A549 (cell line): ENCODE data around the gene AOAH. TPM values are rescaled to one million over a fixed set of nuclear protein-coding genes. Genes with fewer than 3 reads are reported as not detected.
A peak's percentile ranks its signal among the peaks of the same experiment; 100 is the strongest.
"Not testable (repeated sequence)": the region's sequence is repeated elsewhere in the genome, so short reads cannot be mapped to it uniquely, and the experiment has no call there.

Source experiments
- ATAC-seq, 2 experiments: fragments of 200-7000 bp in 1 of 2; fragments of >200 bp in 1 of 2; cut with Nextera tagmentation in 1 of 2; cut with Tn5 transposase in 1 of 2; 3 replicates each; pipeline versions ENCODE4 v1.8.0 to v1.9.1; 2018 to 2020; ENCODE audit warnings: mild to moderate bottlenecking in 1 of 2, moderate library complexity in 1 of 2
- CTCF ChIA-PET: fragments of 300-600 bp; sonication (Branson Sonifier 250); formaldehyde crosslinking; extraction: SDS; loops from one replicate; lab custom pipeline; 2021; ENCODE audit warnings: antibody characterized with exemption, inconsistent platforms; lab: Yijun Ruan, JAX
- POLR2A ChIA-PET: fragments of 350-600 bp; formaldehyde crosslinking; extraction: SDS; loops from one replicate; lab custom pipeline; 2021; ENCODE audit warnings: antibody characterized with exemption, inconsistent platforms; lab: Yijun Ruan, JAX
- DNase-seq, 2 experiments: peaks; one replicate each; pipeline versions ENCODE4 v3.0.0 to v3.0.0-alpha.2; 2011 to 2016; ENCODE audit warnings: low read depth in 1 of 2, low spot score in 1 of 2
- FAIRE-seq: peaks from 2 replicates; lab custom pipeline; 2011; peaks lifted over from hg19 to GRCh38; lab: Jason Lieb, UNC
- H3K27ac ChIP-seq, 2 experiments: fragments of >200 bp; sonication (Bioruptor Twin); formaldehyde crosslinking; 3 replicates each; pipeline ENCODE4 v1.5.1; 2016 to 2017
- H3K4me1 ChIP-seq: fragments of >200 bp; sonication (Bioruptor Twin); formaldehyde crosslinking; 3 replicates; pipeline ENCODE4 v1.6.1; 2016
- H3K4me2 ChIP-seq: fragments of >200 bp; sonication (Bioruptor Twin); formaldehyde crosslinking; 3 replicates; pipeline ENCODE4 v1.6.1; 2016
- H3K4me3 ChIP-seq: fragments of >200 bp; sonication (Bioruptor Twin); formaldehyde crosslinking; 3 replicates; pipeline ENCODE4 v1.5.1; 2016
- H3K9me3 ChIP-seq: fragments of >200 bp; sonication (Bioruptor Twin); formaldehyde crosslinking; 3 replicates; pipeline ENCODE4 v1.6.1; 2016
- ATOH8 ChIP-seq: fragments of 250-450 bp; sonication (Bioruptor Pico); IDR thresholded peaks from 2 replicates; pipeline ENCODE4 v1.5.0; 2020; ENCODE audit warnings: low read depth, mild to moderate bottlenecking, moderate library complexity
- BHLHE40 ChIP-seq: IDR thresholded peaks from 2 replicates; pipeline ENCODE4 v1.6.1; 2012; ENCODE audit warnings: low read depth, low read length, inconsistent platforms
- CBX8 ChIP-seq: fragments of 200-600 bp; sonication (generic); IDR thresholded peaks from 2 replicates; pipeline ENCODE4 v1.6.1; 2016
- CEBPB ChIP-seq, 2 experiments: fragments of >200 bp in 1 of 2; sonication (Bioruptor Twin) in 1 of 2; formaldehyde crosslinking in 1 of 2; IDR thresholded peaks; 2 replicates each; pipeline ENCODE4 v1.6.1; 2012 to 2016
- E2F6 ChIP-seq: IDR thresholded peaks from 2 replicates; pipeline ENCODE4 v1.6.1; 2012; ENCODE audit warnings: low read depth, borderline replicate concordance
- FOXS1 ChIP-seq: fragments of 250-450 bp; sonication (Bioruptor Pico); IDR thresholded peaks from 2 replicates; pipeline ENCODE4 v1.5.0; 2020; ENCODE audit warnings: mild to moderate bottlenecking, moderate library complexity
- HES2 ChIP-seq: fragments of >200 bp; sonication (Bioruptor Twin); formaldehyde crosslinking; IDR thresholded peaks from 2 replicates; pipeline ENCODE4 v1.6.1; 2016
- HMGXB4 ChIP-seq: fragments of 250-450 bp; sonication (Bioruptor Pico); IDR thresholded peaks from 2 replicates; pipeline ENCODE4 v1.5.0; 2021; ENCODE audit warnings: mild to moderate bottlenecking, moderate library complexity, borderline replicate concordance
- JUN ChIP-seq, 2 experiments: fragments of >200 bp; sonication (Bioruptor Twin); formaldehyde crosslinking; IDR thresholded peaks; 2 replicates in 1 of 2; 3 replicates in 1 of 2; pipeline ENCODE4 v1.6.1; 2016 to 2017
- MAFK ChIP-seq: fragments of 450-650 bp; IDR thresholded peaks from 2 replicates; pipeline ENCODE4 v1.6.1; 2014; ENCODE audit not compliant: partially characterized antibody
- MAZ ChIP-seq: fragments of 150-350 bp; IDR thresholded peaks from 2 replicates; pipeline ENCODE4 v1.6.1; 2014; ENCODE audit warnings: antibody characterized with exemption, low read depth, low read length, borderline replicate concordance
- MYC ChIP-seq: IDR thresholded peaks from 2 replicates; pipeline ENCODE4 v1.6.1; 2012; ENCODE audit warnings: mild to moderate bottlenecking, inconsistent platforms, low read length, improper control_type of control experiment, borderline replicate concordance
- NPAS2 ChIP-seq: fragments of 250-450 bp; sonication (Bioruptor Pico); IDR thresholded peaks from 2 replicates; pipeline ENCODE4 v1.8.0; 2022; ENCODE audit warnings: mild to moderate bottlenecking, moderate library complexity, borderline replicate concordance
- PBX3 ChIP-seq: IDR thresholded peaks from 2 replicates; pipeline ENCODE4 v1.6.1; 2012
- PHF8 ChIP-seq: fragments of 200-600 bp; sonication (generic); IDR thresholded peaks from 2 replicates; pipeline ENCODE4 v1.6.1; 2016; ENCODE audit warnings: low read depth, mild to moderate bottlenecking, antibody characterized with exemption, moderate library complexity, borderline replicate concordance
- RARB ChIP-seq: fragments of 250-450 bp; sonication (Bioruptor Pico); IDR thresholded peaks from 2 replicates; pipeline ENCODE4 v1.8.0; 2021; ENCODE audit warnings: mild to moderate bottlenecking, moderate library complexity
- RCOR1 ChIP-seq: fragments of 150-350 bp; IDR thresholded peaks from 2 replicates; pipeline ENCODE4 v1.6.1; 2014; ENCODE audit warnings: antibody characterized with exemption, low read length, low read depth
- SMC3 ChIP-seq: fragments of >200 bp; sonication (Bioruptor Twin); formaldehyde crosslinking; IDR thresholded peaks from 3 replicates; pipeline ENCODE4 v1.6.1; 2018; ENCODE audit warnings: inconsistent platforms
- TFCP2L1 ChIP-seq: fragments of 250-450 bp; sonication (Bioruptor Pico); IDR thresholded peaks from 2 replicates; pipeline ENCODE4 v1.5.0; 2021; ENCODE audit warnings: mild to moderate bottlenecking
- USF2 ChIP-seq: fragments of 450-650 bp; IDR thresholded peaks from 2 replicates; pipeline ENCODE4 v1.6.1; 2014; ENCODE audit warnings: antibody characterized with exemption
- ZNF302 ChIP-seq: fragments of 250-450 bp; sonication (Bioruptor Pico); IDR thresholded peaks from 2 replicates; pipeline ENCODE4 v1.9.0; 2021; ENCODE audit warnings: inconsistent platforms, mild to moderate bottlenecking, moderate library complexity
- WGBS: methylation state at CpG from one replicate; pipeline ENCODE4 v1.1.6; 2017; ENCODE audit errors: missing lambda C conversion rate; 5-methylcytosine and 5-hydroxymethylcytosine counted together
- polyA plus RNA-seq, 4 experiments: library from polyadenylated mRNA; depleted of rRNA in 3 of 4; stranded (reverse); fragments of >200 nt; fragmentation: RNase III in 1 of 4; extraction: RNeasy Plus Mini Kit Qiagen cat#74134 plus additional on column Dnase treatment in 1 of 4; gene quantifications; 2 replicates in 3 of 4; 3 replicates in 1 of 4; pipeline ENCODE4 v1.2.3, GENCODE V29; 2011 to 2017

The AOAH gene
- polyA plus RNA-seq, 2 of the 4 experiments (the other 2 are of a cell fraction), result 0.09 TPM; not detected in 1

GRCh38 chr7:36650766-36651312, 73.5 kb downstream of the AOAH start:
- TF ChIP-seq JUN (IDR thresholded peaks at IDR 0.05) (no peak), MAZ (no peak), RARB (no peak), CEBPB (IDR thresholded peaks at IDR 0.05) (no peak), FOXS1 (CRISPR knock-in tag) (no peak), HMGXB4 (CRISPR knock-in tag) (no peak), TFCP2L1 (CRISPR knock-in tag) (no peak), ZNF302 (CRISPR knock-in tag) (no peak)
- TF ChIP-seq, all 56 proteins: peak for 0
- no peak for FAIRE-seq
- ChIA-PET POLR2A (no interaction called here), CTCF (interaction anchor here (1.2 kb wide), 1 partner anchor 163 kb away, joined by 4 read pairs; no protein-coding TSS in a partner anchor)
- no peaks in the 10 kb centered on the region for H3K9me3 ChIP-seq
- 56% methylated on average over 7 of the region's 7 CpGs for WGBS
- DNase-seq, result no peak
- peak overlapping the region; percentile 52 for H3K4me2 ChIP-seq
- peaks cover 40% of the 10 kb centered on the region for H3K4me1 ChIP-seq
- ATAC-seq, result peak; percentile 47 to 56; a peak in 3 of 6 replicates
- H3K4me3 ChIP-seq, result no peak overlapping the region
- H3K27ac ChIP-seq, result peak overlapping the region; percentile 38 to 79; a peak in 5 of 6 replicates

GRCh38 chr7:36650320-36650719, 74.0 kb downstream of the AOAH start:
- 77% methylated on average over 4 of the region's 4 CpGs for WGBS
- peak overlapping the region; percentile 38 to 79; a peak in 5 of 6 replicates for H3K27ac ChIP-seq
- POLR2A ChIA-PET, result no interaction called here
- peak overlapping the region; percentile 52; the same call in 1 of the 3 replicates for H3K4me2 ChIP-seq
- H3K4me3 ChIP-seq, result no peak overlapping the region
- ATAC-seq, result no peak
- no peak for FAIRE-seq
- no peak for DNase-seq
- TF ChIP-seq CBX8 (no peak), CEBPB (IDR thresholded peaks at IDR 0.05) (no peak), SMC3 (no peak), HMGXB4 (CRISPR knock-in tag) (no peak)
- peaks cover 40% of the 10 kb centered on the region for H3K4me1 ChIP-seq
- CTCF ChIA-PET, result interaction anchor here (2.0 to 2.5 kb wide), 2 partner anchors 20 to 162 kb away, joined by 6 to 11 read pairs; no protein-coding TSS in a partner anchor
- H3K9me3 ChIP-seq, result no peaks in the 10 kb centered on the region

GRCh38 chr7:36649319-36649718, 75.0 kb downstream of the AOAH start:
- CTCF ChIA-PET, result interaction anchor here (1.2 to 2.5 kb wide), 4 partner anchors 9 to 551 kb away, joined by 3 to 11 read pairs (median 5); no protein-coding TSS in a partner anchor

GRCh38 chr7:36648441-36648840, 75.9 kb downstream of the AOAH start:
- no peak overlapping the region for H3K4me3 ChIP-seq
- H3K4me2 ChIP-seq, result no peak overlapping the region
- no peak overlapping the region for H3K27ac ChIP-seq
- DNase-seq, result no peak
- CTCF ChIA-PET, result interaction anchor here (0.6 to 2.5 kb wide), 5 partner anchors 10 to 552 kb away, joined by 3 to 11 read pairs (median 4); no protein-coding TSS in a partner anchor
- POLR2A ChIA-PET, result no interaction called here
- no peak for FAIRE-seq
- H3K9me3 ChIP-seq, result no peaks in the 10 kb centered on the region
- peaks cover 33% of the 10 kb centered on the region for H3K4me1 ChIP-seq
- ATAC-seq, result no peak
- TF ChIP-seq E2F6, result no peak
- no peak for TF ChIP-seq ATOH8 (CRISPR knock-in tag)
- TF ChIP-seq RARB, result no peak
- TF ChIP-seq PBX3, result no peak
- no peak for TF ChIP-seq MAZ
- no peak for TF ChIP-seq FOXS1 (CRISPR knock-in tag)
- no peak for TF ChIP-seq HES2
- no peak for TF ChIP-seq MYC
- TF ChIP-seq BHLHE40, result no peak
- no peak for TF ChIP-seq RCOR1
- no peak for TF ChIP-seq USF2
- no peak for TF ChIP-seq PHF8
- no peak for TF ChIP-seq NPAS2 (CRISPR knock-in tag)

More at GRCh38 chr7:36649319-36649718, 75.0 kb downstream of the AOAH start:
- peak; percentile 64 for TF ChIP-seq MAFK
- TF ChIP-seq, all 56 proteins: peak for 1; not testable (repeated sequence) for 55
- ATAC-seq, POLR2A ChIA-PET, H3K4me2 ChIP-seq, DNase-seq, H3K9me3 ChIP-seq, H3K4me3 ChIP-seq, H3K27ac ChIP-seq, FAIRE-seq: not testable (repeated sequence)
- WGBS, result 88% methylated on average over 6 of the region's 6 CpGs
- peaks cover 40% of the 10 kb centered on the region for H3K4me1 ChIP-seq
